C4-2B (cell line): Measurements from ENCODE around the gene GLI3.

ENCODE experiments used
- ZFX ChIP-seq: fragments of 450-650 bp; IDR thresholded peaks from 2 replicates; pipeline ENCODE4 v1.6.1; 2017
- TF ChIP-seq, protein P1 (sequence below): fragments of 450-650 bp; conservative IDR thresholded peaks from 2 replicates; pipeline ENCODE4 v1.5.1; 2017; ENCODE audit warnings: mild to moderate bottlenecking

DNA sequence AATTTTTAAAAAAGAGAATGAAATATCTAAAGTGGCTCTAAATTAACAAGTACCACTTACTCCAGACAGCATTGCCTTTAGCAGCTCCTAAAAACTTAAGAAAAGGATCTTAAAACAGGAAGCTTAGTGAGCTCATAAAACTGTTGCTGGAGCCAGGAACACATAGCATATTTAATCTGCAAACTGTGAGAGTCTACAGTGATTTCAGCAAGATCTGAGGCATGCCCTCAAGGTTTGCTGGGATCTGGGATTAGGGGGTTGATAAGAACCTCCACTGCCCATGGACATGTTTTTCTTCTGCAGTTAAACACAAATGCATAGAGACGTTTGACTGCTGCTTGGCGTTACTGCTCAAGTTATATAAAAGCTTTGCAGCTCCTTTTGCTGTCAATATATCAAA lies 3.8 kb downstream of the GLI3 start:
- TF ChIP-seq, protein P1, sequence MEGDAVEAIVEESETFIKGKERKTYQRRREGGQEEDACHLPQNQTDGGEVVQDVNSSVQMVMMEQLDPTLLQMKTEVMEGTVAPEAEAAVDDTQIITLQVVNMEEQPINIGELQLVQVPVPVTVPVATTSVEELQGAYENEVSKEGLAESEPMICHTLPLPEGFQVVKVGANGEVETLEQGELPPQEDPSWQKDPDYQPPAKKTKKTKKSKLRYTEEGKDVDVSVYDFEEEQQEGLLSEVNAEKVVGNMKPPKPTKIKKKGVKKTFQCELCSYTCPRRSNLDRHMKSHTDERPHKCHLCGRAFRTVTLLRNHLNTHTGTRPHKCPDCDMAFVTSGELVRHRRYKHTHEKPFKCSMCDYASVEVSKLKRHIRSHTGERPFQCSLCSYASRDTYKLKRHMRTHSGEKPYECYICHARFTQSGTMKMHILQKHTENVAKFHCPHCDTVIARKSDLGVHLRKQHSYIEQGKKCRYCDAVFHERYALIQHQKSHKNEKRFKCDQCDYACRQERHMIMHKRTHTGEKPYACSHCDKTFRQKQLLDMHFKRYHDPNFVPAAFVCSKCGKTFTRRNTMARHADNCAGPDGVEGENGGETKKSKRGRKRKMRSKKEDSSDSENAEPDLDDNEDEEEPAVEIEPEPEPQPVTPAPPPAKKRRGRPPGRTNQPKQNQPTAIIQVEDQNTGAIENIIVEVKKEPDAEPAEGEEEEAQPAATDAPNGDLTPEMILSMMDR, result no peak
- TF ChIP-seq ZFX, result no peak
